IMR-90 (cell line): ENCODE data around the gene STYXL1. TPM values are rescaled to one million over a fixed set of nuclear protein-coding genes. Genes with fewer than 3 reads are reported as not detected.

Source experiments
- ATAC-seq: fragments of 200-7000 bp; cut with Tn5 transposase; 2 replicates; pipeline ENCODE4 v1.9.1; 2020; ENCODE audit warnings: low read depth, mild to moderate bottlenecking, moderate library complexity
- BruUV-seq: library from RNA; stranded (reverse); fragments of 400-500 nt; replicated peaks from 2 replicates; lab custom pipeline; 2021; lab: Mats Ljungman, UMichigan
- CTCF ChIA-PET: fragments of 300-600 bp; formaldehyde crosslinking; extraction: SDS; loops from one replicate; lab custom pipeline; 2021; ENCODE audit warnings: antibody characterized with exemption; lab: Yijun Ruan, JAX
- POLR2A ChIA-PET: fragments of 300-600 bp; sonication (Branson Sonifier 250); formaldehyde crosslinking; loops from one replicate; lab custom pipeline; 2022; ENCODE audit warnings: antibody characterized with exemption; ENCODE audit not compliant: unreplicated experiment; lab: Charles Lee
- DNase-seq: peaks from one replicate; pipeline ENCODE4 v3.0.0; 2013
- H2AFZ ChIP-seq: replicated peaks from 2 replicates; pipeline ENCODE3; 2013; ENCODE audit warnings: low read length, mild to moderate bottlenecking; ENCODE audit not compliant: poor library complexity
- H2AK5ac ChIP-seq: 2 replicates; pipeline ENCODE4 v1.6.1; 2013; ENCODE audit warnings: low read depth, low read length, inconsistent platforms
- H2AK9ac ChIP-seq: replicated peaks from 2 replicates; pipeline ENCODE3; 2013; ENCODE audit warnings: mild to moderate bottlenecking, low read depth, low read length, moderate library complexity; ENCODE audit not compliant: poor library complexity
- H2BK120ac ChIP-seq: 2 replicates; pipeline ENCODE4 v1.6.1; 2013; ENCODE audit warnings: low read depth, low read length, inconsistent platforms
- H2BK15ac ChIP-seq: 3 replicates; pipeline ENCODE4 v1.6.1; 2013; ENCODE audit warnings: low read depth, low read length, inconsistent platforms
- H2BK20ac ChIP-seq: 2 replicates; pipeline ENCODE4 v1.6.1; 2013; ENCODE audit warnings: low read depth, mild to moderate bottlenecking, inconsistent platforms, low read length, moderate library complexity
- H2BK5ac ChIP-seq: 2 replicates; pipeline ENCODE4 v1.6.1; 2013; ENCODE audit warnings: mild to moderate bottlenecking, low read depth, low read length, inconsistent platforms; ENCODE audit not compliant: poor library complexity, severe bottlenecking
- H3K14ac ChIP-seq: replicated peaks from 2 replicates; pipeline ENCODE4 v1.6.1; 2013; ENCODE audit warnings: low read depth, low read length, inconsistent platforms
- H3K18ac ChIP-seq: 2 replicates; pipeline ENCODE4 v1.6.1; 2013; ENCODE audit warnings: low read depth, low read length, control low read depth
- H3K23ac ChIP-seq: 2 replicates; pipeline ENCODE4 v1.6.1; 2013; ENCODE audit warnings: low read depth, low read length, inconsistent platforms
- H3K27ac ChIP-seq: 2 replicates; pipeline ENCODE4 v1.5.1; 2013; ENCODE audit warnings: mild to moderate bottlenecking, control low read depth, low read length; ENCODE audit not compliant: insufficient read depth
- H3K27me3 ChIP-seq: 2 replicates; pipeline ENCODE4 v1.6.1; 2013; ENCODE audit warnings: low read length; ENCODE audit not compliant: control insufficient read depth, insufficient read depth
- H3K36me3 ChIP-seq: 2 replicates; pipeline ENCODE4 v1.6.1; 2013; ENCODE audit warnings: low read length, mixed read lengths; ENCODE audit not compliant: control insufficient read depth, insufficient read depth
- H3K4ac ChIP-seq: 2 replicates; pipeline ENCODE4 v1.6.1; 2013; ENCODE audit warnings: low read depth, low read length, inconsistent platforms
- H3K4me1 ChIP-seq: 2 replicates; pipeline ENCODE4 v1.6.1; 2013; ENCODE audit warnings: low read length, mixed read lengths; ENCODE audit not compliant: control insufficient read depth, insufficient read depth
- H3K4me2 ChIP-seq: 2 replicates; pipeline ENCODE4 v1.6.1; 2013; ENCODE audit warnings: low read depth, mild to moderate bottlenecking, control low read depth, low read length, moderate library complexity
- H3K4me3 ChIP-seq: 2 replicates; pipeline ENCODE4 v1.5.1; 2013; ENCODE audit warnings: low read depth, mild to moderate bottlenecking, control low read depth, low read length, moderate library complexity; ENCODE audit not compliant: insufficient read depth
- H3K56ac ChIP-seq: 2 replicates; pipeline ENCODE4 v1.6.1; 2013; ENCODE audit warnings: low read length, inconsistent platforms; ENCODE audit not compliant: insufficient read depth; ENCODE audit errors: extremely low read depth
- H3K79me1 ChIP-seq, 2 experiments: 2 replicates each; pipeline ENCODE4 v1.6.1; 2013; ENCODE audit warnings: low read length in 2 of 2, inconsistent platforms in 1 of 2, low read depth in 1 of 2
- H3K9ac ChIP-seq: 2 replicates; pipeline ENCODE4 v1.6.1; 2013; ENCODE audit warnings: low read depth, low read length, control low read depth
- H3K9me1 ChIP-seq: 2 replicates; pipeline ENCODE4 v1.6.1; 2013; ENCODE audit warnings: low read length, inconsistent platforms; ENCODE audit not compliant: insufficient read depth
- H3K9me3 ChIP-seq: 2 replicates; pipeline ENCODE4 v1.6.1; 2013; ENCODE audit warnings: low read length; ENCODE audit not compliant: control insufficient read depth, insufficient read depth
- H4K20me1 ChIP-seq: 2 replicates; pipeline ENCODE4 v1.6.1; 2013; ENCODE audit warnings: low read length, inconsistent platforms; ENCODE audit not compliant: insufficient read depth
- H4K5ac ChIP-seq: 2 replicates; pipeline ENCODE4 v1.6.1; 2013; ENCODE audit warnings: mild to moderate bottlenecking, low read depth, low read length, control low read depth
- H4K8ac ChIP-seq, 2 experiments: 2 replicates each; pipeline ENCODE4 v1.6.1; 2013; ENCODE audit warnings: low read depth in 2 of 2, low read length in 2 of 2, control low read depth in 1 of 2, inconsistent platforms in 1 of 2
- H4K91ac ChIP-seq: 2 replicates; pipeline ENCODE4 v1.6.1; 2013; ENCODE audit warnings: low read depth, low read length, inconsistent platforms; ENCODE audit not compliant: insufficient read depth
- BHLHE40 ChIP-seq: fragments of 150-350 bp; IDR thresholded peaks from 2 replicates; pipeline ENCODE4 v1.6.1; 2016; ENCODE audit warnings: mild to moderate bottlenecking, low read depth, low read length
- CEBPB ChIP-seq: IDR thresholded peaks from 2 replicates; pipeline ENCODE4 v1.6.1; 2012; ENCODE audit warnings: low read depth, low read length, improper control_type of control experiment
- FOS ChIP-seq: fragments of 150-350 bp; IDR thresholded peaks from 2 replicates; pipeline ENCODE4 v1.6.1; 2016; ENCODE audit warnings: low read depth, low read length
- MAFK ChIP-seq: IDR thresholded peaks from 2 replicates; pipeline ENCODE4 v1.6.1; 2012; ENCODE audit warnings: low read depth, low read length, improper control_type of control experiment
- MAZ ChIP-seq: IDR thresholded peaks from 2 replicates; pipeline ENCODE4 v1.6.1; 2012; ENCODE audit warnings: low read depth, mild to moderate bottlenecking, low read length, improper control_type of control experiment, moderate library complexity, borderline replicate concordance
- MXI1 ChIP-seq: IDR thresholded peaks from 2 replicates; pipeline ENCODE4 v1.6.1; 2012; ENCODE audit warnings: low read depth, mild to moderate bottlenecking, low read length, moderate library complexity, borderline replicate concordance
- NFE2L2 ChIP-seq: fragments of 150-350 bp; IDR thresholded peaks from 2 replicates; pipeline ENCODE4 v1.6.1; 2016; ENCODE audit warnings: low read depth, mild to moderate bottlenecking, low read length
- POLR2A ChIP-seq: IDR thresholded peaks from 2 replicates; pipeline ENCODE4 v1.6.1; 2012; ENCODE audit warnings: mild to moderate bottlenecking, low read depth, low read length
- RCOR1 ChIP-seq: IDR thresholded peaks from 2 replicates; pipeline ENCODE4 v1.6.1; 2012; ENCODE audit warnings: mild to moderate bottlenecking, low read length, improper control_type of control experiment; ENCODE audit not compliant: insufficient replicate concordance
- RFX5 ChIP-seq: IDR thresholded peaks from 2 replicates; pipeline ENCODE4 v1.8.0; 2012; ENCODE audit warnings: low read depth, mild to moderate bottlenecking, low read length, moderate library complexity
- SMC3 ChIP-seq: fragments of 150-350 bp; IDR thresholded peaks from 2 replicates; pipeline ENCODE4 v1.6.1; 2016; ENCODE audit warnings: low read depth, mild to moderate bottlenecking, antibody characterized with exemption, low read length, moderate library complexity
- WGBS, 2 experiments: methylation state at CpG; one replicate each; pipeline versions ENCODE4 v1.1.5 to v1.1.7; 2013; ENCODE audit warnings: missing lambda C conversion rate in 2 of 2; ENCODE audit not compliant: insufficient read length in 1 of 2; ENCODE audit errors: extremely low coverage in 2 of 2; 5-methylcytosine and 5-hydroxymethylcytosine counted together
- dilution Hi-C: fragments of 300-500 bp; cut with HindIII; formaldehyde crosslinking; loops from one replicate; pipeline ENCODE4 v1.14.3; 2018; ENCODE audit warnings: low sequenced_read_pairs; ENCODE audit not compliant: unreplicated experiment
- in situ Hi-C: fragments of 300-500 bp; cut with MboI; formaldehyde crosslinking; loops from 3 replicates; pipeline ENCODE4 v1.14.3; 2019; ENCODE audit warnings: low sequenced_read_pairs, inconsistent platforms, mixed read lengths
- intact Hi-C: fragments of 100-400 bp; cut with micrococcal nuclease; formaldehyde crosslinking; loops from 2 replicates; pipeline ENCODE4 v1.10.0; 2022
- polyA plus RNA-seq, 3 experiments: library from polyadenylated mRNA; depleted of rRNA; stranded (reverse); fragments of >200 nt; gene quantifications; 2 replicates each; pipeline ENCODE4 v1.2.3, GENCODE V29; 2012; ENCODE audit warnings: low replicate concordance in 1 of 3
- total RNA-seq: library from RNA; depleted of rRNA; stranded (reverse); fragments of >200 nt; gene quantifications from 2 replicates; pipeline ENCODE4 v1.2.3, GENCODE V29; 2012
- TF ChIP-seq, protein P1 (sequence below): conservative IDR thresholded peaks from 2 replicates; pipeline ENCODE4 v1.5.1; 2012; ENCODE audit warnings: mild to moderate bottlenecking, low read depth, low read length, improper control_type of control experiment
- TF ChIP-seq, protein P2 (sequence below): fragments of 150-350 bp; IDR thresholded peaks from 2 replicates; pipeline ENCODE4 v1.6.1; 2017; ENCODE audit warnings: mild to moderate bottlenecking, antibody characterized with exemption, low read length, low read depth
- TF ChIP-seq, protein P3 (sequence below): fragments of 150-350 bp; IDR thresholded peaks from 2 replicates; pipeline ENCODE4 v1.6.1; 2016; ENCODE audit warnings: low read depth, mild to moderate bottlenecking, low read length, moderate library complexity, borderline replicate concordance

Gene STYXL1
- total and polyA plus RNA-seq, 2 of the 4 experiments (the other 2 are of a cell fraction) = 66.1 to 73.8 TPM

DNA sequence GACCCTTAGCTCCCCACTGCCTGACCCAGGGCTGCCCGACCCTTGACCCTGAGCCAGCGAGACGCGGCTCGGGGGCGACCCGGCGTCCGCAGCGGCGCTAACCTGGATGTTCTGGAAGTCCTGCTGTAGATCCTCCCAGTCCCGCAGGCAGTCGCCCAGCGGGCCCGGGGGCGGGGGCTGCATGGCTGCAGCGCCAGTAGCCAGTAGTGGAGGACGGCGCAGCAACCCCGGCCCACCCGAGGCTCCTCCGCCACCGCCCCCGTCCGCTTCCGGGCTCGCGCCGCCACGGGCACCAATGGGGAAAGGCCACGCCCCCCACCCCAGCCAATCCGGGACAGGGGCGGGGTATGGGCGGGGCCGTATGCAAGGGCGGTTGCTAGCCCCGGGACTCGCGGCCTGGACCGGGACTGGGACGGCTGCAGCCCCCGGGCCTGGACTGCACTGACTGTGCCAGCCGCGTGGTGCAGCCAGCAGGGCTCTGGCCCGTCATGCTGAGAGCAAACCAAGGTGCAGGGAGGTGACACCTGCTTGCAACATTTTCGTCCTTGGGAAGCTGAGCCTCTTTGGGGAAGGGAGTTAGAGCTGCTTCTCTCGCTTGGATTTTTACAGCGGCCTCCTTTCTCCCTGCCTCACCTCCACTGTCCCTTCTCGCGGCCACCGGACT lies 53.3 kb downstream of the STYXL1 start, which contains the start of gene TMEM120A:
Gene TMEM120A, minus strand, starts transcription at position 208 of the 664 bp plus-strand sequence. Its CDS starts 25 bp downstream, at position 183.
- Histone ChIP-seq H3K36me3 (peaks cover 8% of the 10 kb centered on the region; the same call in 1 of the 2 replicates), H3K14ac (peak within 1 kb of the TSS; percentile 89), H3K9ac (peak within 1 kb of the TSS; percentile 94), H3K9me1 (peaks cover 6% of the 10 kb centered on the region; the same call in 1 of the 2 replicates), H2BK120ac (peak within 1 kb of the TSS; percentile 52), H2BK20ac (0 out of 2 replicates have a peak within 1 kb of the TSS, but pooled peaks have one; percentile 1), H2AK9ac (peak within 1 kb of the TSS; percentile 98), H3K4me1 (peaks cover 15% of the 10 kb centered on the region), H4K91ac (peak within 1 kb of the TSS; percentile 96), H3K4me3 (peak within 1 kb of the TSS; percentile 70), H2BK5ac (peak within 1 kb of the TSS; percentile 86), H2AK5ac (peak within 1 kb of the TSS; percentile 85), H4K20me1 (no peaks in the 10 kb centered on the region), H2BK15ac (peak within 1 kb of the TSS; percentile 74; the same call in 1 of the 3 replicates), H3K79me1 (peaks cover 4 to 22% of the 10 kb centered on the region in 2 experiments; a peak in 3 of 4 replicates), H3K18ac (no peak within 1 kb of the TSS; the same call in 1 of the 2 replicates), H3K27ac (peak within 1 kb of the TSS; percentile 67), H3K23ac (peak within 1 kb of the TSS; percentile 52), H3K4me2 (peak within 1 kb of the TSS; percentile 100), H3K4ac (peak within 1 kb of the TSS; percentile 91), H3K27me3 (no peaks in the 10 kb centered on the region), H2AFZ (peak within 1 kb of the TSS; percentile 100), H4K8ac (peak within 1 kb of the TSS; percentile 74 to 90), H3K9me3 (no peaks in the 10 kb centered on the region), H3K56ac (peak within 1 kb of the TSS; percentile 77), H4K5ac (peak within 1 kb of the TSS; percentile 92)
- CTCF ChIA-PET = interaction anchor here (0.6 kb wide), 1 partner anchor 218 kb away, joined by 6 read pairs; no protein-coding TSS in a partner anchor
- in situ Hi-C loops = no loop called here
- DNase-seq (peak; percentile 87), ATAC-seq (peak; percentile 95)
- POLR2A ChIA-PET = interaction anchor here (0.5 kb wide), 1 partner anchor 32 kb away, joined by 5 read pairs; no protein-coding TSS in a partner anchor
- WGBS, 2 experiments = 0% methylated on average over 20 of the region's 51 CpGs; no CpG with 5 or more reads in 1 of the 2 experiments
- dilution Hi-C loops = no loop called here
- intact Hi-C loops = no loop called here
- no TSS peak for BruUV-seq
- no peak for TF ChIP-seq SMC3
- no peak for TF ChIP-seq RCOR1
- TF ChIP-seq BHLHE40 = no peak
- TF ChIP-seq MAFK = no peak
- peak; percentile 93 for TF ChIP-seq MAZ
- TF ChIP-seq, protein P1, sequence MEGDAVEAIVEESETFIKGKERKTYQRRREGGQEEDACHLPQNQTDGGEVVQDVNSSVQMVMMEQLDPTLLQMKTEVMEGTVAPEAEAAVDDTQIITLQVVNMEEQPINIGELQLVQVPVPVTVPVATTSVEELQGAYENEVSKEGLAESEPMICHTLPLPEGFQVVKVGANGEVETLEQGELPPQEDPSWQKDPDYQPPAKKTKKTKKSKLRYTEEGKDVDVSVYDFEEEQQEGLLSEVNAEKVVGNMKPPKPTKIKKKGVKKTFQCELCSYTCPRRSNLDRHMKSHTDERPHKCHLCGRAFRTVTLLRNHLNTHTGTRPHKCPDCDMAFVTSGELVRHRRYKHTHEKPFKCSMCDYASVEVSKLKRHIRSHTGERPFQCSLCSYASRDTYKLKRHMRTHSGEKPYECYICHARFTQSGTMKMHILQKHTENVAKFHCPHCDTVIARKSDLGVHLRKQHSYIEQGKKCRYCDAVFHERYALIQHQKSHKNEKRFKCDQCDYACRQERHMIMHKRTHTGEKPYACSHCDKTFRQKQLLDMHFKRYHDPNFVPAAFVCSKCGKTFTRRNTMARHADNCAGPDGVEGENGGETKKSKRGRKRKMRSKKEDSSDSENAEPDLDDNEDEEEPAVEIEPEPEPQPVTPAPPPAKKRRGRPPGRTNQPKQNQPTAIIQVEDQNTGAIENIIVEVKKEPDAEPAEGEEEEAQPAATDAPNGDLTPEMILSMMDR = peak; percentile 20; the same call in 1 of the 2 replicates
- TF ChIP-seq, protein P2, sequence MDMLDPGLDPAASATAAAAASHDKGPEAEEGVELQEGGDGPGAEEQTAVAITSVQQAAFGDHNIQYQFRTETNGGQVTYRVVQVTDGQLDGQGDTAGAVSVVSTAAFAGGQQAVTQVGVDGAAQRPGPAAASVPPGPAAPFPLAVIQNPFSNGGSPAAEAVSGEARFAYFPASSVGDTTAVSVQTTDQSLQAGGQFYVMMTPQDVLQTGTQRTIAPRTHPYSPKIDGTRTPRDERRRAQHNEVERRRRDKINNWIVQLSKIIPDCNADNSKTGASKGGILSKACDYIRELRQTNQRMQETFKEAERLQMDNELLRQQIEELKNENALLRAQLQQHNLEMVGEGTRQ = peak; percentile 86
- peak; percentile 69 for TF ChIP-seq POLR2A
- TF ChIP-seq NFE2L2 = no peak
- no peak for TF ChIP-seq FOS
- no peak for TF ChIP-seq RFX5
- TF ChIP-seq MXI1 = peak; percentile 77; the same call in 1 of the 2 replicates
- TF ChIP-seq CEBPB = no peak
- TF ChIP-seq, protein P3, sequence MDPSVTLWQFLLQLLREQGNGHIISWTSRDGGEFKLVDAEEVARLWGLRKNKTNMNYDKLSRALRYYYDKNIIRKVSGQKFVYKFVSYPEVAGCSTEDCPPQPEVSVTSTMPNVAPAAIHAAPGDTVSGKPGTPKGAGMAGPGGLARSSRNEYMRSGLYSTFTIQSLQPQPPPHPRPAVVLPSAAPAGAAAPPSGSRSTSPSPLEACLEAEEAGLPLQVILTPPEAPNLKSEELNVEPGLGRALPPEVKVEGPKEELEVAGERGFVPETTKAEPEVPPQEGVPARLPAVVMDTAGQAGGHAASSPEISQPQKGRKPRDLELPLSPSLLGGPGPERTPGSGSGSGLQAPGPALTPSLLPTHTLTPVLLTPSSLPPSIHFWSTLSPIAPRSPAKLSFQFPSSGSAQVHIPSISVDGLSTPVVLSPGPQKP = no peak
